ENCODE data around the gene C12orf56.

C12orf56 gene

GRCh38 chr12:64286521-64286920 is 104.0 kb downstream of the C12orf56 start:
- Histone ChIP-seq H3K18ac (ENCODE audit: low read length) (no peak overlapping the region), H3K79me1 (ENCODE audit: low read length) (no peaks in the 10 kb centered on the region), H3K9me3 (ENCODE audit: insufficient read depth, low read depth, low read length) (no peaks in the 10 kb centered on the region), H2AFZ (ENCODE audit: insufficient read depth, low read length, poor library complexity) (no peak overlapping the region), H3K4ac (ENCODE audit: low read depth, low read length) (no peak overlapping the region), H3K4me1 (ENCODE audit: control insufficient read depth in 1 of 2, insufficient read depth in 2 of 2, low read length in 2 of 2) (no peaks in the 10 kb centered on the region), H3K36me3 (ENCODE audit: control insufficient read depth in 1 of 2, insufficient read depth in 2 of 2, low read length in 2 of 2) (no peaks in the 10 kb centered on the region), H3K23ac (ENCODE audit: low read length) (no peak overlapping the region), H2BK120ac (ENCODE audit: insufficient read depth, low read length, poor library complexity) (no peak overlapping the region), H4K8ac (ENCODE audit: low read depth, low read length) (no peak overlapping the region), H3K4me2 (ENCODE audit: low read length) (no peak overlapping the region), H3K4me3 (ENCODE audit: low read depth, low read length) (no peak overlapping the region), H3K9ac (ENCODE audit: low read length) (no peak overlapping the region), H3K14ac (ENCODE audit: low read length) (no peak overlapping the region), H2BK12ac (ENCODE audit: low read length) (no peak overlapping the region), H4K12ac (ENCODE audit: low read depth, low read length) (no peak overlapping the region), H2AK5ac (ENCODE audit: low read length) (no peak overlapping the region), H2BK5ac (ENCODE audit: low read depth, low read length, poor library complexity) (no peak overlapping the region), H4K91ac (ENCODE audit: low read depth, low read length) (no peak overlapping the region), H3K79me2 (ENCODE audit: control insufficient read depth, insufficient read depth, low read length, poor library complexity) (no peaks in the 10 kb centered on the region), H3K27me3 (ENCODE audit: insufficient read depth, low read length) (no peaks in the 10 kb centered on the region), H3K27ac (ENCODE audit: low read depth, low read length) (no peak overlapping the region)
- no peak for DNase-seq
- no CpG with 5 or more reads among the region's 4 CpGs for WGBS (ENCODE audit: extremely low coverage, insufficient coverage, insufficient read length)

DNA sequence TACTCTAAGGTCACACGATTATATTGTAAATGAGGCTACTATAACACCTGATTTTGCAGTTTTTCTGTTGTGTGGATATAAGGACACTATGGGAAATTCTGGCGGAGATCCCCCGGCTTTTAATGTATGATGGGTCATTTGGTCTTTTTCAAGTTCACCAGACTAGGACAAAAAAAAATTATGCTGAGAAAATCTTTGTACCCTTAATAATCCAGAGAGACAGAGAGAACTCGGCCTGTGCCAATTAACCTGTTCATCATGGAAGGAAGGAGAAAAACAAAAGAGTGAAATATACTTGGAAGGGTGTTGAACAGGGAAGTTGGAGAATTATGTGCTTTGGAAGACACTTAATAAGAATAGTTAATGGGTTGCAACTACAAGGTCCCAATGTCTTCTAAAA is 106.3 kb downstream of the C12orf56 start:
- H2BK12ac ChIP-seq (ENCODE audit: low read length): no peak overlapping the region
- no peaks in the 10 kb centered on the region for H3K79me1 ChIP-seq (ENCODE audit: low read length)
- H3K79me2 ChIP-seq (ENCODE audit: control insufficient read depth, insufficient read depth, low read length, poor library complexity): no peaks in the 10 kb centered on the region
- H3K27ac ChIP-seq (ENCODE audit: low read depth, low read length): no peak overlapping the region
- no CpG with 5 or more reads among the region's 4 CpGs for WGBS (ENCODE audit: extremely low coverage, insufficient coverage, insufficient read length)
- DNase-seq: no peak
- H3K4me2 ChIP-seq (ENCODE audit: low read length): no peak overlapping the region
- no peak overlapping the region for H2BK5ac ChIP-seq (ENCODE audit: low read depth, low read length, poor library complexity)
- no peak overlapping the region for H3K9ac ChIP-seq (ENCODE audit: low read length)
- no peak overlapping the region for H4K91ac ChIP-seq (ENCODE audit: low read depth, low read length)
- H2AK5ac ChIP-seq (ENCODE audit: low read length): no peak overlapping the region
- no peak overlapping the region for H3K14ac ChIP-seq (ENCODE audit: low read length)
- no peak overlapping the region for H2BK120ac ChIP-seq (ENCODE audit: insufficient read depth, low read length, poor library complexity)
- H3K27me3 ChIP-seq (ENCODE audit: insufficient read depth, low read length): no peaks in the 10 kb centered on the region
- H3K4me3 ChIP-seq (ENCODE audit: low read depth, low read length): no peak overlapping the region
- H4K8ac ChIP-seq (ENCODE audit: low read depth, low read length): no peak overlapping the region
- H3K4ac ChIP-seq (ENCODE audit: low read depth, low read length): no peak overlapping the region
- H3K18ac ChIP-seq (ENCODE audit: low read length): no peak overlapping the region
- no peak overlapping the region for H4K12ac ChIP-seq (ENCODE audit: low read depth, low read length)
- H3K36me3 ChIP-seq (ENCODE audit: control insufficient read depth in 1 of 2, insufficient read depth in 2 of 2, low read length in 2 of 2): no peaks in the 10 kb centered on the region
- H3K4me1 ChIP-seq (ENCODE audit: control insufficient read depth in 1 of 2, insufficient read depth in 2 of 2, low read length in 2 of 2): no peaks in the 10 kb centered on the region
- no peaks in the 10 kb centered on the region for H3K9me3 ChIP-seq (ENCODE audit: insufficient read depth, low read depth, low read length)
- H3K23ac ChIP-seq (ENCODE audit: low read length): no peak overlapping the region
- H2AFZ ChIP-seq (ENCODE audit: insufficient read depth, low read length, poor library complexity): no peak overlapping the region

- Histone ChIP-seq H3K79me1 (ENCODE audit: low read length) (no peaks in the 10 kb centered on the region), H3K4me3 (ENCODE audit: low read depth, low read length) (no peak overlapping the region), H3K79me2 (ENCODE audit: control insufficient read depth, insufficient read depth, low read length, poor library complexity) (no peaks in the 10 kb centered on the region), H2AK5ac (ENCODE audit: low read length) (no peak overlapping the region), H3K36me3 (ENCODE audit: control insufficient read depth in 1 of 2, insufficient read depth in 2 of 2, low read length in 2 of 2) (no peaks in the 10 kb centered on the region), H3K9ac (ENCODE audit: low read length) (no peak overlapping the region), H3K23ac (ENCODE audit: low read length) (no peak overlapping the region), H3K18ac (ENCODE audit: low read length) (no peak overlapping the region), H3K27ac (ENCODE audit: low read depth, low read length) (no peak overlapping the region), H3K4me1 (ENCODE audit: control insufficient read depth in 1 of 2, insufficient read depth in 2 of 2, low read length in 2 of 2) (no peaks in the 10 kb centered on the region), H3K4me2 (ENCODE audit: low read length) (no peak overlapping the region), H2BK5ac (ENCODE audit: low read depth, low read length, poor library complexity) (no peak overlapping the region), H3K4ac (ENCODE audit: low read depth, low read length) (no peak overlapping the region), H4K91ac (ENCODE audit: low read depth, low read length) (no peak overlapping the region), H4K12ac (ENCODE audit: low read depth, low read length) (no peak overlapping the region), H4K8ac (ENCODE audit: low read depth, low read length) (no peak overlapping the region), H2BK120ac (ENCODE audit: insufficient read depth, low read length, poor library complexity) (no peak overlapping the region), H2AFZ (ENCODE audit: insufficient read depth, low read length, poor library complexity) (no peak overlapping the region), H3K14ac (ENCODE audit: low read length) (no peak overlapping the region), H3K9me3 (ENCODE audit: insufficient read depth, low read depth, low read length) (no peaks in the 10 kb centered on the region), H2BK12ac (ENCODE audit: low read length) (no peak overlapping the region), H3K27me3 (ENCODE audit: insufficient read depth, low read length) (no peaks in the 10 kb centered on the region)
- WGBS (ENCODE audit: extremely low coverage, insufficient coverage, insufficient read length): no CpG with 5 or more reads among the region's 4 CpGs
- DNase-seq: no peak
These were observed 112.1 kb downstream of the C12orf56 start for GRCh38 chr12:64278421-64278820.

DNA sequence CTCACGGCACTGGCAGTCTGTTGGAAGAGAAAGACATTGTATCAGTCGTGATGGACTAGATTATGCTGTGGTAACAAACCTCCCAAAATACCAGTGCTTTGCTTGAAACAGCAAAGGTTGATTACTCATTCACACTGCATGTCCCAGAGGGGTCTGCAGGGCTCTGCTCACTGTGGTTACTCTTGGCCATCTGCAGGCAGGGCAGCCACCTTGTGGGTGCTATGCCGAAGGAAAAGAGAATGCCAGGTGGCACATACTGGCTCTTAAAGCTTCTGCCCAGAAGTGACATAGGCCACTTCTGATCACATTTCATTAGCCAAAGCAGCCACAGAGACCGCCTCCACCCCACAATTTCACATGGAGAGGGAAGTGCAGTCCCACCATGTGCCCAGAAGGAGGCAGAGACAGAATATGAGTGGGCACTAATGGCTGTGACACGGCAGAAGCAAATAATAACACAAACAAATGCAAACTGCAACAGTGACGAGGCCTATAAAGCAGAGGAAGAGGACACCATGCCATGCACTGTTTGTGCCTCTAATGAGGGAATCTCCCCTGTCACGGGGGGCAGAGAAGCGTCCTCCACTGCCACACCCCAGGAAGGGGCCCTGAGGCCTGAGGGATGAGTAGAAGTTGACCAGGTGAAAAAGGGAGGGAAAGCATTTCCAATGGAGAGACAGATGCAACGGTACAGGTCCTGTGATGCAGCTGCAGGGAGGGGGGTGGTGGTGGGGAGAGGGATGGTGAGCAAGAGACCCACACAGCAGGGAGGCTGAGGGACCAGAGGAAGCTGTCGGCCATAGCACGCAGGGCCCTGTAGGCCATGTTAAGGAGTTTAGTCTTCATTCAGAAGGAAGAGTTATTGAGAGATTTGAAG is 116.8 kb downstream of the C12orf56 start:
- Histone ChIP-seq H2AFZ (ENCODE audit: insufficient read depth, low read length, poor library complexity) (no peak overlapping the region), H4K8ac (ENCODE audit: low read depth, low read length) (no peak overlapping the region), H2BK12ac (ENCODE audit: low read length) (no peak overlapping the region), H3K79me2 (ENCODE audit: control insufficient read depth, insufficient read depth, low read length, poor library complexity) (no peaks in the 10 kb centered on the region), H3K79me1 (ENCODE audit: low read length) (no peaks in the 10 kb centered on the region), H3K4ac (ENCODE audit: low read depth, low read length) (no peak overlapping the region), H3K9ac (ENCODE audit: low read length) (no peak overlapping the region), H4K12ac (ENCODE audit: low read depth, low read length) (no peak overlapping the region), H3K4me1 (ENCODE audit: control insufficient read depth in 1 of 2, insufficient read depth in 2 of 2, low read length in 2 of 2) (no peaks in the 10 kb centered on the region), H3K4me2 (ENCODE audit: low read length) (no peak overlapping the region), H3K4me3 (ENCODE audit: low read depth, low read length) (no peak overlapping the region), H3K27ac (ENCODE audit: low read depth, low read length) (no peak overlapping the region), H3K9me3 (ENCODE audit: insufficient read depth, low read depth, low read length) (no peaks in the 10 kb centered on the region), H2AK5ac (ENCODE audit: low read length) (no peak overlapping the region), H4K91ac (ENCODE audit: low read depth, low read length) (no peak overlapping the region), H3K27me3 (ENCODE audit: insufficient read depth, low read length) (no peaks in the 10 kb centered on the region), H3K23ac (ENCODE audit: low read length) (no peak overlapping the region), H2BK5ac (ENCODE audit: low read depth, low read length, poor library complexity) (no peak overlapping the region), H3K18ac (ENCODE audit: low read length) (no peak overlapping the region), H3K14ac (ENCODE audit: low read length) (no peak overlapping the region), H3K36me3 (ENCODE audit: control insufficient read depth in 1 of 2, insufficient read depth in 2 of 2, low read length in 2 of 2) (no peaks in the 10 kb centered on the region), H2BK120ac (ENCODE audit: insufficient read depth, low read length, poor library complexity) (no peak overlapping the region)
- DNase-seq: peak; percentile 20 to 55
- WGBS (ENCODE audit: extremely low coverage, insufficient coverage, insufficient read length): no CpG with 5 or more reads among the region's 11 CpGs
